Measurements from ENCODE around the gene C16orf74.

Gene C16orf74

DNA sequence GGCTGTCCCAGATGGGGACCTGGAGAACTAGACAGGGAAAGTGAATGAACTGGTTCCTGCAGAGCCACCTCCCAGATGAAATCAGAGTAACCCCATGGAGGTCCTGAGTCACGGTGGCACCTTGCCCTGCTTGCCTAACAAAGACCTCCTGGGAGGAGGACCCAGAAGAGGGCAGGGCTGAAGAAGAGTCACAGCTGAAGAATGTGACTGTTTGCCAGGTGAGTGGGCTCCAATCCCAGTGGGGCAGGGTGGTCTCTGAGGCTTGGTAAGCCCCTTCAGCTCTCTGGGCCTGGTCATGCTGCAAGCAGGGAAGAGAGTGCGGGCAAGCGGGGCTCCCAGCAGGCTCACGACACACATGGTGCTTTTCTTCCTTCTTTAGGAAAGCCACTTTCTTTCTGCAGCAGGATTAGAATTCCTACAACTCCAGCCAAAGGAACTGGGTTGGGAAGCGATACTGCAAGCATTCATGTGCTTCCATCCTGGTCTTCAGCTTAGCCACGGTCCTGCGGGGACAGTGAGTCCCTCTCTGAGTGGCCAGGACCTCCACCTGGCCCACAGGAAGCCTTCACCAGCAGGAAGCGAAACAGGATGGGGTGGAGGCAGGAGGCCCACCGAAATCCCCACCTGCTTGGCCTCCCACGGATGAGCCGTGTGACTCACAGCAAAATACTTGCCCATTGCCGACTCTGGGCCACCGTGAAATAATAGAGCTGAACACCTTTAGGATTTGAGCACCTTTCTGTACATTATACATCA, 4.3 kb downstream of the C16orf74 start:
- DNase-seq = no peak

DNA sequence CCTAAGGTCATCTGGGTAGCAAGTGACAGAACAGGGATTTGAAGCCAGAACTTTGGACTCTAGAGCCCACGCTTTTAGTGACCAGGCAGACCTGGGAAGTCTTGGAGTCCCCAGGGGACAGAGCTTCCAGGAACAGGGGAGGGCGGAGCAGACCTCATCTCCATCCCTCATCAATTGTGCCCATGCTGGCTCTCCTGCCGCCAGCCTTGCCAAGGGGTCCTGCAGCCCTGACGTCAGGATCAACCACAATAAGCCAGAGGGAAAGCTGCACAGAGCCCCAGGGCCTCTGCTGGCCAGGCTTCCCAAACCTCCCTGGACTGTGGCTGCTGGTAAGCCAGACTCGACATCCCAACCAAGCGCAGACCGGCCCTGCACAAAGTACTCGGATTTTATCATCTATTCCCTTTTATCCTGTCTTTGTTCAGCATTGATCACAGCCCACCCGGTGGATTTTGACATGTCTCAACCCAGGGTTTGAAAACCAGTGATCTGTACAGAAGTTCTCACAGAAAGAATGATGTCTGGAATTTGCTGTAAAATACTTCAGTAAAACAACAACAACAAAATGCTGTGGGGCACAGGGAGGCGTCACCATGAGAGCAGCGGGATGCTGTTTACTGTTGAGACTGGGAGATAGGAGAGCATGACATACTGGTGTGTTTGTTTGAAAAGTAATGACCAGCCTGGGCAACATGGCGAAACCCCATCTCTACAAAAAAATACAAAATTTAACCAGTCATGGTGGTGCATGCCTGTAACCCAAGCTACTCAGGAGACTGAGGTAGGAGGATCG, 11.8 kb downstream of the C16orf74 start:
- no peak for DNase-seq

- no peak for DNase-seq
Observed at GRCh38 chr16:85736921-85737320, 14.0 kb downstream of the C16orf74 start.

GRCh38 chr16:85735946-85736345, 14.9 kb downstream of the C16orf74 start:
- no peak for DNase-seq

DNA sequence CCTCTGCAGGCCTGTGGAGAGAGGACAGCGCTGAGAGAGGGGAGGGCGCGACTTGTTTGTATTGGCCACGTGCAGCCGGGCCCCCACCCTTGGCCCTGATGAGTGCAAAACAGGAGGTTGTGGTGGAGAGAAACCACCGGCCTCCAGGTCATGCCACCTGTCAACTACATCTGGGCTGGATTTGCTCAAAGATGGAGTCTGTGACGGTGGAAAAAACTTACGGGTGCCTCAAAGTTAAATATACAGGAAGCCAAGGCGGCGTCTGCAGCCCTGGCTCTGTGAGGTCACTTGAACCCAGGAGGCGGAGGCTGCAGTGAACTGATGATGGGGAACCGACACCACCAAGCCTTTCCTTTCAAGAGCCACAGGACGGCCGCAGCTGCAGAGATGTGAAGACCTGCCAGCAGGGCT, 15.7 kb downstream of the C16orf74 start:
- no peak for DNase-seq

GRCh38 chr16:85734311-85735017, 16.4 kb downstream of the C16orf74 start:
- no peak for DNase-seq

DNA sequence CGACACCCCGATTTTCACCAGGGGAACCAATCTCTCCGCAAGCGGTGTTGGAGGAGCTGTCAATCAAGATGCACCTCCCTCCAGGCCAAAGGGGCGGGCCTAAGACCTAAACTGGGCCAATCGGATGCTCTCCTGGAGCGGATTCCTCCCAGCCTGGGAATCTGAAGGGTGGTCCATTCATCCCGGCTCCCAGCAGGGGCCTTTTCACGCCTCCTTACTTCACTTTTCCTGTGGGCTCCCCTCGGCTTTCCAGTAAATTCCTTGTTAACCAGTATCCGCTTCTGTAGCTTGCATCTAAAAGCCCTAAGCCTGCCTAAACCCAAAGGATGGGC, 17.1 kb downstream of the C16orf74 start:
- no peak for DNase-seq

DNA sequence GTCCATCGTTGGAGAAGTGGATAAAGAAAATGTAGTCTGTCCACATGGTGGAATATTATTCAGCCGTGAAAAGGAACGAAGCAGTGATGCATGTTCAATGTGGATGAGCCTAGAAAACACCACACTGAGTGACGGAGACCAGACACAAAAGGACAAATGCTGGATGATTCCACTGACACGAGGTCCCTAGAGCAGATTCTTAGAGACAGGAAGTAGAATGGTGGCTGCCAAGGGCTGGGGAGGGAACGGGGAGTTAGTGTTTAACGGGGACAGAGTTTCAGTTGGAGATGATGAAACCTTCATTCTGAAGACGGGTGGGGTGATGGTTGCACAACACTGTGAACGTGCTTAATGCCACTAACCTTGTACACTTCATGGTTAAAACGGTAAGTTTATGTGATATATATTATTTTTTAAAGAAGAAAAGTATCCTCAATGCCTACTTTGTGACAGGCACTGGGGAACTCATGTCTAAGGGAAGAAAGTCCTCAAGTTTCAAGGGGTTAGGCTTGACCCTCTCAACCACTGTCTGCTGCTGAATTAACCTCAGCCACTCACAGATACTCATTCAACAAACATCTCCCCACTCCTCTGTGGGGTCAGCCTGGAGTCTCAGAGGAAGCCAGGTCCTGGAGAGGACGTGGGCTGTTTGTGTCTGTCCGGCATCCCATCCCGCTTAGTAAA, 17.6 kb downstream of the C16orf74 start:
- no peak for DNase-seq

DNA sequence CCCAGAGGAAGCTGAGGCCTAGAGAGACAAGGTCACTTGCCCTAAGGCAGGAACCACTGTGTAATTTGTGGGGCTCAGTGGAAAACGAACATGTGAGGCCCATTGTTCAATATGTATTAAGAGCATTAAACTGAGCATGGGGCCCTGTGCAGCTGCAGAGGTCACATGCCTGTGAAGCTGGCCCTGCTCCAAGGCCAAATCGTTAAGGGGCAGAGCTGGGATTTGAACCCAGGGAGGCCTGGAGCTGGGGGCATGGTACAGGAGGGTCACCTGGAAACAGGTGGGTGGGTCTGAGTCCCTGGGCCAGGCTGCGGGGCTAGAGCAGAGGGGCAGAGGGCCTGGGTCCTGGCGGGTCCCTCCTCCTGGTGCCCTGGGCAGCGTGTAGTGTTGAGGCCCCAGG, 19.7 kb downstream of the C16orf74 start:
- no peak for DNase-seq

DNA sequence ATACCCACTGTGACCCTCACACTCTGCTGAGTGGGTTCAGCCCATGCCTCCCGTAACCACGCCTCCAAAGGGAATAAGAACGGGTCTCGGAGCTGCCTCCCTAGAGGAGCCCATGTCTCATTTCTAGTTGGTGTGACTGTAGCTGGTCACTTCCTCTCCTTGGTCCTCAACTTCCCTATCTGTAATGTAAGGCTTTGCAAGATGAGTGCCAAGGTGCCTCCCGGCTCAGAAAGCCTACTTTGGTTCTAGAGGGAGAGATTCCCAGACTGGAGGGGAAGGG, 20.8 kb downstream of the C16orf74 start:
- DNase-seq = no peak

DNA sequence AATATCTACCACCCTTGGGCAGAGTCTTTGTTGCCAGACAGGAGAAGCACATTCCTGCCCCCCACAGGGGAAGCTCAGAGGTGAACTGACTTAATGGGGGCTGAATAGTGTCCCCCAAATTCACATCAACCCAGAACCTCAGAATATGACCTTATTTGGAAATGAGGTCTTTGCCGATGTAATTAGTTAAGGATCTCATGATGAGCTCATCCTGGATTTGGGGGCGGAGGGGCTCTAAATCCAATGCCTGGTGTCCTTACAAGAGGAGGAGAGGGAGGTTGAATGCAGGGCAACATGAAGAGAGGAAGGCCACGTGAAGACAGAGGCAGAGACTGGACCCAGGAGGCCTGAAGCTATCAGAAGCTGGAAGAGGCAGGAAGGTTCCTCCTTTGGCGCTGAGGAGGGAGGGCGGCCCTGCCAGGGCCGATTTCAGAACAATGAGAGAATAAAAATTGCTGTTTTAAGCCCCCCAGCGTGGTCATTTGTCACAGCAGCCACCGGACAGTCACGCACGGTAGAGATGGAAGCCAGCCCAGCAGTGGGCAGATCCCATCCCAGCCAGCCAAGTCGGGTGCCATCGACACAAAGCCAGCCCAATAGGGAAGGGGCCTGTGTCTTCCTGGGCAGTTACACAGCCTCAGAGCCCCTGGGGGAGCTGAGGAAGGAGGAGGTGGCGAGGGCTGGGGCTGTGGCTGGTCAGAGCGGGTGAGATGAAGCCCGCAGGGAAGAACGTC, 21.3 kb downstream of the C16orf74 start:
- DNase-seq = no peak

DNA sequence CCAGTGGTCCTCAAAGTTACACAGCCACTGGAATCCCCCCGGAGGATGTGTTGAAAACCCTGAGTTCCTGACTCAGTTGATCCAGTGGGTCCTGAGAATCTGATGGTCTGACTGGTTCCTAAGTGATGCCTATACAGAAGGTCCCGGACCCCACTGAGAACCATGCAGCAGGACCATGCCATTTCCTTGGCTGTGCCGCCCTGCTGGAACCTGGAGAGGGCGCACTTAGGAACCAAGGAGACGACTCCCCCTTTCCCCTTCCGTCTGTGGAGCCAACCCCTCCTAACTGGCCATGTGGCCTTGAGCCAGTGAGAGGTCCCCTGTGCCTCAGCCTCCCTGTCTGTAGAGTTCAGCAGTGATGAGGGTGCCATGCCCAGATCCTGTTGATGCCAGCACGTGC, 22.0 kb downstream of the C16orf74 start:
- DNase-seq = no peak

GRCh38 chr16:85724936-85725335, 26.0 kb downstream of the C16orf74 start:
- DNase-seq = no peak

DNA sequence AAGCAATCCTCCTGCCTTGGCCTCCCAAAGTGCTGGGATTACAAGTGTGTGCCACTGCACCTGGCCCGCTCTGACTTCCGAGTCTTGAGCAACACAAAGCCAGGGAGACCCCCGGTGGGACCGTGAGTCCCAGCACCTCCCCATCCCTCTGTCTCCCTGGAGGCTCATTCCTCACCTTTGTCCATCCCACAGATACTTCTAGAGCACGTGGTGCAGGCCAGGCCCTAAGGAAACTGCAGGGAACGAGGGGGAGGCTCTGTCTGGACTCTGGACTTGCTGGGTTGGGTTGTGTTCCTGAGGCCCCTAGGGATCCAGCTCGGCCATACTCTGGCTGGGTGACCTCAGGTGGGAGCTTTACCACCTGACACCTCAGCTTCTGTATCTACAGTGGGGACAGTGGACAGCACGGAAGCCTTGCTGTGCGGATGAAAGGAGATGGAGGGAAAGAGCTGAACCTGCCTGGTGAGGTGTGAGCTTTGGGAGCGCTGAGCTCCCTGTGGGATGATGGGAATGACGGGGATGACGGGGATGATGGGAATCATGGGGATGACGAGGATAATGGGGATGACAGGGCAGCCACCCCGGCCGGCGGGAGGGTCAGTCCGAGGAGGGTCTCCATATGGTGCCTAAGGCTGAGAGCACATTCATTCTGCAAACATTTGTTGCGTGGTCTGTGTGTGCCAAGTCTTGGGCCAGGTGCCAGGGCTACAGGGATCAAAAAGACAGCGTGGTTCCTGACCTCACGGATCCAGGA, 26.6 kb downstream of the C16orf74 start:
- no peak for DNase-seq

GRCh38 chr16:85722128-85722893, 28.6 kb downstream of the C16orf74 start:
- DNase-seq = no peak

GRCh38 chr16:85720302-85720637, 30.6 kb downstream of the C16orf74 start:
- no peak for DNase-seq

GRCh38 chr16:85719605-85720301, 31.1 kb downstream of the C16orf74 start:
- DNase-seq = no peak

GRCh38 chr16:85718682-85719081, 32.2 kb downstream of the C16orf74 start:
- no peak for DNase-seq

GRCh38 chr16:85718153-85718477, 32.8 kb downstream of the C16orf74 start:
- no peak for DNase-seq

GRCh38 chr16:85717393-85718152, 33.3 kb downstream of the C16orf74 start:
- DNase-seq = no peak

All from NCI-H187 treated with DMSO at 0.1 percent for 48 hours (cell line).